ENCODE measurements around the gene ADARB2. TPM values are rescaled to one million over a fixed set of nuclear protein-coding genes. Genes with fewer than 3 reads are reported as not detected.

Gene ADARB2
- polyA plus RNA-seq, 6 donors from 2014 or later: 0.10 to 0.12 TPM; not detected in 4

- no peaks in the 10 kb centered on the region for H3K9me3 Mint-ChIP-seq
- DNase-seq: no peak
- peaks cover 32 to 47% (median 35%) of the 10 kb centered on the region in 3 donors for H3K27me3 Mint-ChIP-seq
- peaks cover 0 to 8% of the 10 kb centered on the region in 2 donors for H3K36me3 Mint-ChIP-seq
- ATAC-seq (ENCODE audit: low read depth in 2 of 2): peak in 1 of 2 donors; percentile 25
- H3K27ac Mint-ChIP-seq: peak overlapping the region in 1 of 6 donors; percentile 79
- H3K4me3 Mint-ChIP-seq: peak overlapping the region in 1 of 8 donors; percentile 71
- H3K4me1 Mint-ChIP-seq: peaks cover 8 to 17% (median 12%) of the 10 kb centered on the region in 3 donors
Measured at GRCh38 chr10:1674501-1674900, 62.8 kb downstream of the ADARB2 start.

GRCh38 chr10:1673568-1674345 lies 63.6 kb downstream of the ADARB2 start:
- DNase-seq (no peak), ATAC-seq (ENCODE audit: low read depth in 2 of 2) (no peak)
- H3K27ac Mint-ChIP-seq: no peak overlapping the region
- peak overlapping the region in 1 of 8 donors; percentile 32 for H3K4me3 Mint-ChIP-seq
- peaks cover 8 to 17% (median 12%) of the 10 kb centered on the region in 3 donors for H3K4me1 Mint-ChIP-seq
- H3K36me3 Mint-ChIP-seq: peaks cover 0 to 8% of the 10 kb centered on the region in 2 donors
- H3K27me3 Mint-ChIP-seq: peaks cover 25 to 39% (median 31%) of the 10 kb centered on the region in 3 donors
- H3K9me3 Mint-ChIP-seq: no peaks in the 10 kb centered on the region

- no peaks in the 10 kb centered on the region for H3K9me3 Mint-ChIP-seq
- peak overlapping the region in 1 of 8 donors; percentile 27 for H3K4me3 Mint-ChIP-seq
- H3K27ac Mint-ChIP-seq: no peak overlapping the region
- peaks cover 5 to 16% (median 12%) of the 10 kb centered on the region in 3 donors for H3K4me1 Mint-ChIP-seq
- ATAC-seq (ENCODE audit: low read depth in 2 of 2) (no peak), DNase-seq (no peak)
- H3K27me3 Mint-ChIP-seq: peaks cover 27 to 31% (median 28%) of the 10 kb centered on the region in 3 donors
- H3K36me3 Mint-ChIP-seq: peaks cover 0 to 8% of the 10 kb centered on the region in 2 donors
Measured at GRCh38 chr10:1672001-1672781, 65.1 kb downstream of the ADARB2 start.

- H3K4me1 Mint-ChIP-seq: peaks cover 5 to 16% (median 12%) of the 10 kb centered on the region in 3 donors
- H3K27me3 Mint-ChIP-seq: peaks cover 27 to 31% (median 27%) of the 10 kb centered on the region in 3 donors
- no peaks in the 10 kb centered on the region for H3K9me3 Mint-ChIP-seq
- H3K36me3 Mint-ChIP-seq: peaks cover 0 to 8% of the 10 kb centered on the region in 2 donors
- DNase-seq (no peak), ATAC-seq (ENCODE audit: low read depth in 2 of 2) (no peak)
- H3K27ac Mint-ChIP-seq: peak overlapping the region in 2 of 6 donors; percentile 25 to 78
- H3K4me3 Mint-ChIP-seq: no peak overlapping the region
Measured at GRCh38 chr10:1671366-1672000, 65.8 kb downstream of the ADARB2 start.

- H3K36me3 Mint-ChIP-seq: peaks cover 0 to 8% of the 10 kb centered on the region in 2 donors
- no peak for ATAC-seq (ENCODE audit: low read depth in 2 of 2)
- H3K27ac Mint-ChIP-seq: peak overlapping the region in 2 of 6 donors; percentile 25 to 78
- H3K9me3 Mint-ChIP-seq: no peaks in the 10 kb centered on the region
- peaks cover 5 to 16% (median 12%) of the 10 kb centered on the region in 3 donors for H3K4me1 Mint-ChIP-seq
- H3K4me3 Mint-ChIP-seq: no peak overlapping the region
- H3K27me3 Mint-ChIP-seq: peaks cover 23 to 30% (median 25%) of the 10 kb centered on the region in 3 donors
- DNase-seq: no peak
Measured at GRCh38 chr10:1670541-1671365, 66.6 kb downstream of the ADARB2 start.

GRCh38 chr10:1669433-1669832 lies 67.9 kb downstream of the ADARB2 start:
- Mint-ChIP-seq H3K27me3 (peaks cover 11 to 17% (median 14%) of the 10 kb centered on the region in 3 donors), H3K9me3 (no peaks in the 10 kb centered on the region), H3K27ac (no peak overlapping the region), H3K4me1 (peaks cover 0 to 8% (median under 1%) of the 10 kb centered on the region in 3 donors), H3K36me3 (no peaks in the 10 kb centered on the region), H3K4me3 (no peak overlapping the region)
- ATAC-seq (ENCODE audit: low read depth in 2 of 2): no peak
- DNase-seq: no peak

- Mint-ChIP-seq H3K4me3 (no peak overlapping the region), H3K36me3 (no peaks in the 10 kb centered on the region), H3K27ac (peak overlapping the region in 1 of 6 donors; percentile 89), H3K27me3 (peaks cover 10 to 16% (median 10%) of the 10 kb centered on the region in 3 donors), H3K9me3 (no peaks in the 10 kb centered on the region), H3K4me1 (peaks cover 1 to 14% (median 5%) of the 10 kb centered on the region in 3 donors)
- ATAC-seq (ENCODE audit: low read depth in 2 of 2) (no peak), DNase-seq (no peak)
Measured at GRCh38 chr10:1668399-1668798, 68.9 kb downstream of the ADARB2 start.

- Mint-ChIP-seq H3K4me3 (no peak overlapping the region), H3K9me3 (no peaks in the 10 kb centered on the region), H3K27me3 (peaks cover 3 to 16% (median 10%) of the 10 kb centered on the region in 3 donors), H3K4me1 (peaks cover 5 to 22% (median 9%) of the 10 kb centered on the region in 3 donors), H3K27ac (no peak overlapping the region), H3K36me3 (no peaks in the 10 kb centered on the region)
- DNase-seq (no peak), ATAC-seq (ENCODE audit: low read depth in 2 of 2) (no peak)
Measured at GRCh38 chr10:1667392-1667791, 69.9 kb downstream of the ADARB2 start.

- Mint-ChIP-seq H3K9me3 (no peaks in the 10 kb centered on the region), H3K27me3 (peaks cover 2 to 13% (median 5%) of the 10 kb centered on the region in 3 donors), H3K4me1 (peaks cover 15 to 34% (median 22%) of the 10 kb centered on the region in 3 donors), H3K27ac (no peak overlapping the region), H3K4me3 (no peak overlapping the region), H3K36me3 (no peaks in the 10 kb centered on the region)
- ATAC-seq (ENCODE audit: low read depth in 2 of 2) (no peak), DNase-seq (no peak)
Measured at GRCh38 chr10:1666147-1666546, 71.2 kb downstream of the ADARB2 start.

- no peaks in the 10 kb centered on the region for H3K36me3 Mint-ChIP-seq
- H3K4me3 Mint-ChIP-seq: no peak overlapping the region
Measured at GRCh38 chr10:1665681-1666080, 71.6 kb downstream of the ADARB2 start.

GRCh38 chr10:1665021-1665661 lies 72.2 kb downstream of the ADARB2 start:
- no peak overlapping the region for H3K27ac Mint-ChIP-seq
- H3K27me3 Mint-ChIP-seq: peaks cover 5 to 17% (median 6%) of the 10 kb centered on the region in 3 donors
- no peaks in the 10 kb centered on the region for H3K36me3 Mint-ChIP-seq

More at GRCh38 chr10:1665681-1666080, 71.6 kb downstream of the ADARB2 start:
- Mint-ChIP-seq H3K27ac (no peak overlapping the region), H3K27me3 (peaks cover 3 to 14% (median 6%) of the 10 kb centered on the region in 3 donors), H3K9me3 (no peaks in the 10 kb centered on the region), H3K4me1 (peaks cover 19 to 39% (median 27%) of the 10 kb centered on the region in 3 donors)
- DNase-seq: no peak
- ATAC-seq (ENCODE audit: low read depth in 2 of 2): no peak

More at GRCh38 chr10:1665021-1665661, 72.2 kb downstream of the ADARB2 start:
- H3K4me1 Mint-ChIP-seq: peaks cover 22 to 44% (median 28%) of the 10 kb centered on the region in 3 donors
- H3K9me3 Mint-ChIP-seq: no peaks in the 10 kb centered on the region
- H3K4me3 Mint-ChIP-seq: no peak overlapping the region
- no peak for DNase-seq
- ATAC-seq (ENCODE audit: low read depth in 2 of 2): no peak
